A673 (cell line): ENCODE results near the gene SORBS2. TPM values are rescaled to one million over a fixed set of nuclear protein-coding genes. Genes with fewer than 3 reads are reported as not detected.

Source experiments
- BruUV-seq: library from RNA; stranded (reverse); fragments of 400-500 nt; replicated peaks from 2 replicates; lab custom pipeline; 2021; lab: Mats Ljungman, UMichigan
- CTCF ChIA-PET: fragments of 300-600 bp; sonication (Branson Sonifier 250); formaldehyde crosslinking; loops from one replicate; lab custom pipeline; 2022; ENCODE audit warnings: antibody characterized with exemption; lab: Charles Lee
- POLR2A ChIA-PET: fragments of 300-600 bp; sonication (Branson Sonifier 250); formaldehyde crosslinking; loops from one replicate; lab custom pipeline; 2022; ENCODE audit warnings: antibody characterized with exemption; ENCODE audit not compliant: low non-redundant PET; lab: Charles Lee
- DNase-seq: peaks from one replicate; pipeline ENCODE4 v3.0.0-alpha.2; 2015; ENCODE audit warnings: low spot score
- H3K27ac ChIP-seq: fragments of 200-600 bp; sonication (generic); 2 replicates; pipeline ENCODE4 v1.5.1; 2016; ENCODE audit warnings: mixed run types, low read depth, mild to moderate bottlenecking, mixed read lengths, antibody characterized with exemption, low read length; ENCODE audit not compliant: poor library complexity, severe bottlenecking
- H3K27me3 ChIP-seq: fragments of 200-600 bp; sonication (generic); replicated peaks from 2 replicates; pipeline ENCODE4 v1.6.1; 2017; ENCODE audit warnings: mixed run types, low read depth, mild to moderate bottlenecking, mixed read lengths, antibody characterized with exemption, low read length; ENCODE audit not compliant: insufficient read depth, poor library complexity
- H3K36me3 ChIP-seq: fragments of 200-600 bp; sonication (generic); 2 replicates; pipeline ENCODE4 v1.6.1; 2016; ENCODE audit warnings: mixed run types, mild to moderate bottlenecking, mixed read lengths, antibody characterized with exemption, low read length; ENCODE audit not compliant: insufficient read depth, poor library complexity, severe bottlenecking
- H3K4me1 ChIP-seq: fragments of 200-600 bp; sonication (generic); 2 replicates; pipeline ENCODE4 v1.6.1; 2017; ENCODE audit warnings: mixed run types, mild to moderate bottlenecking, mixed read lengths, antibody characterized with exemption, low read length; ENCODE audit not compliant: insufficient read depth, poor library complexity, severe bottlenecking
- H3K4me3 ChIP-seq: fragments of 200-600 bp; sonication (generic); 2 replicates; pipeline ENCODE4 v1.5.1; 2016; ENCODE audit warnings: low read depth, mixed run types, mild to moderate bottlenecking, mixed read lengths, low read length; ENCODE audit not compliant: poor library complexity, severe bottlenecking
- H3K9me3 ChIP-seq: fragments of 200-600 bp; sonication (generic); 2 replicates; pipeline ENCODE4 v1.6.1; 2016; ENCODE audit warnings: mixed run types, low read depth, mild to moderate bottlenecking, mixed read lengths, antibody characterized with exemption, low read length; ENCODE audit not compliant: poor library complexity, severe bottlenecking
- CTCF ChIP-seq: fragments of 300-800, 200-600 bp; sonication (generic); conservative IDR thresholded peaks from 2 replicates; pipeline ENCODE4 v1.5.1; 2017; ENCODE audit warnings: low read depth, mild to moderate bottlenecking, antibody characterized with exemption, low read length, moderate library complexity, mixed read lengths
- EZH2 ChIP-seq: fragments of 200-600 bp; sonication (generic); IDR thresholded peaks from 2 replicates; pipeline ENCODE4 v1.6.1; 2017; ENCODE audit warnings: borderline replicate concordance, low read depth, mild to moderate bottlenecking, mixed read lengths, antibody characterized with exemption, low read length; ENCODE audit not compliant: poor library complexity, severe bottlenecking
- intact Hi-C: fragments of 100-400 bp; cut with micrococcal nuclease; formaldehyde crosslinking; loops from one replicate; pipeline ENCODE4 v1.10.0; 2022; ENCODE audit not compliant: unreplicated experiment
- total RNA-seq: library from RNA; stranded (reverse); gene quantifications from 2 replicates; pipeline ENCODE4 v1.2.3, GENCODE V29; 2021

Gene SORBS2
- total RNA-seq, 1 experiment from 2014 or later = not detected

- CTCF ChIA-PET = no interaction called here
- TF ChIP-seq CTCF = no peak
- TF ChIP-seq EZH2 = no peak
- BruUV-seq = no TSS peak
These were observed 114.5 kb downstream of the SORBS2 start for GRCh38 chr4:185697488-185697887.

GRCh38 chr4:185695743-185696142 lies 116.3 kb downstream of the SORBS2 start:
- ChIA-PET CTCF (no interaction called here), POLR2A (no interaction called here)
- no TSS peak for BruUV-seq
- no peak overlapping the region for H3K4me3 ChIP-seq
- H3K36me3 ChIP-seq = no peaks in the 10 kb centered on the region
- peaks cover 44% of the 10 kb centered on the region for H3K27me3 ChIP-seq
- DNase-seq = no peak
- H3K27ac ChIP-seq = no peak overlapping the region
- no peaks in the 10 kb centered on the region for H3K4me1 ChIP-seq
- intact Hi-C loops = no loop called here
- H3K9me3 ChIP-seq = no peaks in the 10 kb centered on the region
- no peak for TF ChIP-seq EZH2
- no peak for TF ChIP-seq CTCF

More at GRCh38 chr4:185697488-185697887, 114.5 kb downstream of the SORBS2 start:
- H3K36me3 ChIP-seq = no peaks in the 10 kb centered on the region
- H3K27me3 ChIP-seq = peaks cover 41% of the 10 kb centered on the region
- POLR2A ChIA-PET = no interaction called here
- no peak for DNase-seq
- intact Hi-C loops = no loop called here
- no peak overlapping the region for H3K27ac ChIP-seq
- no peak overlapping the region for H3K4me3 ChIP-seq
- H3K4me1 ChIP-seq = no peaks in the 10 kb centered on the region
- H3K9me3 ChIP-seq = no peaks in the 10 kb centered on the region

DNA sequence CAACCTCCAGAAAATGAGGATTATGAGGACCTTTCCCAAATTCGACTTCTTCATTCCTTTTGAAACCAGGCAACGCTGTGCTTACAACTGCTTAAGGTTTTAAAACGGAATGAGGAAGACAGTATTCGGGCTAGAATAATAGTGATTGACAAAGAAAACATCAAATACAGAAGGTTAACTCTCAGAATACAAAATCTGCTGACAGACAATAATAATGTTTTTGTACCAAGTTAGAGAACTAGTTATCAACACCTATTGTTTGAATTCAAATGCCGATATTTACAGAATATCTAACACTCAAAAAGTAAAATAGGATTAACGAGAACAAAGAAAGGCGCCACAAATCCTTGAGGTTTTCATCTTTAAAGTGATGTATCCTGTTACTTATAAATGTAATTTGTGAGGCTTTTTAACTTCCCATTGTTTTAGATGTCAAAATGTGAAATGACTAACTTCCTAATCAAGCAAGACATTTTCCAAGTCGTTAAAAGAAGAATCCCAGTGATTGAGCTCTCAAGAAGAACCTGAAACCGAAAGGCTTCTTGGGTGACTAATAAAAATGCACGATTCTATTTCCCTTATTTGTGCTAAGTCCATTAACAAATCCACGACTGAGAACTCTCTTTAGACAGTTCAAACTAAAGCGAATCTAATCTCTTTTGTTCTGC lies 118.3 kb downstream of the SORBS2 start:
- Histone ChIP-seq H3K9me3 (no peaks in the 10 kb centered on the region), H3K27me3 (peaks cover 61% of the 10 kb centered on the region), H3K4me1 (no peaks in the 10 kb centered on the region), H3K27ac (no peak overlapping the region), H3K36me3 (no peaks in the 10 kb centered on the region), H3K4me3 (no peak overlapping the region)
- DNase-seq = peak; percentile 6
- BruUV-seq = no TSS peak
- intact Hi-C loops = no loop called here
- POLR2A ChIA-PET = interaction anchor here (0.7 kb wide), 1 partner anchor 56 kb away, joined by 3 read pairs; no protein-coding TSS in a partner anchor
- CTCF ChIA-PET = no interaction called here
- TF ChIP-seq CTCF (no peak), EZH2 (no peak)
